Tibial artery (tissue), 4 donors: ENCODE measurements around the gene TMEM238.
"Not testable (repeated sequence)": the region's sequence is repeated elsewhere in the genome, so short reads cannot be mapped to it uniquely, and the experiment has no call there.

ENCODE experiments used
- DNase-seq, 2 donors: peaks; one replicate each; pipeline ENCODE4 v3.0.0-alpha.2; 2019
- H3K27ac ChIP-seq, 2 donors: fragments of 200-600 bp; sonication (generic) in 1 of 2; 1 replicate in 1 of 2; 2 replicates in 1 of 2; pipeline ENCODE4 v1.5.1; 2018 to 2019; ENCODE audit warnings: mild to moderate bottlenecking in 1 of 2
- H3K27me3 ChIP-seq, 2 donors: fragments of 200-600 bp; sonication (generic) in 1 of 2; one replicate each; pipeline versions ENCODE4 v1.5.1 to v1.6.0; 2016 to 2019
- H3K36me3 ChIP-seq, 3 donors: fragments of 200-600 bp; sonication (generic) in 2 of 3; one replicate each; pipeline ENCODE4 v1.5.1; 2016 to 2019; ENCODE audit warnings: mild to moderate bottlenecking in 2 of 3
- H3K4me1 ChIP-seq, 4 donors: fragments of 200-600 bp; sonication (generic) in 2 of 4; 1 replicate in 3 of 4; 2 replicates in 1 of 4; pipeline ENCODE4 v1.5.1; 2016 to 2019
- H3K4me3 ChIP-seq, 2 donors: fragments of 200-600 bp; sonication (generic) in 1 of 2; 1 replicate in 1 of 2; 2 replicates in 1 of 2; pipeline ENCODE4 v1.5.1; 2018 to 2019; ENCODE audit warnings: mild to moderate bottlenecking in 2 of 2
- H3K9me3 ChIP-seq, 3 donors: fragments of 200-600 bp; sonication (generic) in 1 of 3; one replicate each; pipeline ENCODE4 v1.5.1; 2016 to 2019
- CTCF ChIP-seq, 2 experiments: fragments of 200-600 bp in 1 of 2; fragments of 450-650 bp in 1 of 2; IDR thresholded peaks; one replicate each; pipeline ENCODE4 v1.5.1; 2017 to 2019; ENCODE audit warnings: antibody characterized with exemption in 2 of 2, mild to moderate bottlenecking in 1 of 2, moderate library complexity in 1 of 2
- intact Hi-C: fragments of 100-400 bp; cut with DNase I; formaldehyde crosslinking; loops from one replicate; pipeline ENCODE4 v1.15.0; 2023; ENCODE audit warnings: low total_unique reads

Gene TMEM238

GRCh38 chr19:55410168-55410567 is 26.1 kb upstream of the TMEM238 start:
- no peak for TF ChIP-seq CTCF (IDR thresholded peaks at IDR 0.05)
- peaks cover 8 to 24% (median 16%) of the 10 kb centered on the region in 4 donors for H3K4me1 ChIP-seq
- intact Hi-C loops = loop anchor here (10.0 kb wide), 1 partner anchor 115 kb away; no protein-coding TSS in a partner anchor
- no peak overlapping the region for H3K4me3 ChIP-seq
- H3K27me3 ChIP-seq = no peaks in the 10 kb centered on the region
- no peak overlapping the region for H3K27ac ChIP-seq
- DNase-seq = no peak
- H3K9me3 ChIP-seq = no peaks in the 10 kb centered on the region
- H3K36me3 ChIP-seq = peaks cover 0 to 10% (median 9%) of the 10 kb centered on the region in 3 donors

DNA sequence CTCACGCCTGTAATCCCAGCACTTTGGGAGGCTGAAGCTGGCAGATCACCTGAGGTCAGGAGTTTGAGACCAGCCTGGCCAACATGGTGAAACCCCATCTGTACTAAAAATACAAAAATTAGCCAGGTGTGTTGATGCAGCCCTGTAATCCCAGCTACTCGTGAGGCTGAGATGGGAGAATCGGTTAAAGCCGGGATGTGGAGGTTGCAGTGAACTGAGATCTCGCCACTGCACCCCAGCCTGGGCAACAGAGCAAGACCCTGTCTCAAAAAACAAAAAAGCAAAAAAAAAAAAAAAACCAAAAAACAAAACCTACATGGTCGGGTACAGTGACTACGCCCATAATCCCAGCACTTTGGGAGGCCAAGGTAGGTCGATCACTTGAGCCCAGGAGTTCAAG is 25.1 kb upstream of the TMEM238 start:
- not testable (repeated sequence) for H3K9me3 ChIP-seq, DNase-seq, H3K27me3 ChIP-seq, H3K4me3 ChIP-seq
- H3K36me3 ChIP-seq = peaks cover 3 to 19% (median 15%) of the 10 kb centered on the region in 3 donors
- peak overlapping the region in 1 of 2 donors; percentile 97 for H3K27ac ChIP-seq
- H3K4me1 ChIP-seq = peaks cover 8 to 24% (median 16%) of the 10 kb centered on the region in 4 donors
- intact Hi-C loops = loop anchor here (10.0 kb wide), 1 partner anchor 226 kb away; no protein-coding TSS in a partner anchor

GRCh38 chr19:55408533-55408872 is 24.4 kb upstream of the TMEM238 start:
- Histone ChIP-seq H3K9me3 (no peaks in the 10 kb centered on the region), H3K27ac (peak overlapping the region; percentile 97), H3K4me1 (peaks cover 8 to 24% (median 16%) of the 10 kb centered on the region in 4 donors), H3K36me3 (peaks cover 9 to 26% (median 21%) of the 10 kb centered on the region in 3 donors), H3K27me3 (no peaks in the 10 kb centered on the region), H3K4me3 (peak overlapping the region; percentile 72 to 92)
- DNase-seq = no peak
- no peak for TF ChIP-seq CTCF (IDR thresholded peaks at IDR 0.05)
- intact Hi-C loops = loop anchor here (10.0 kb wide), 1 partner anchor 226 kb away; no protein-coding TSS in a partner anchor

- peak; percentile 98 to 99 for DNase-seq
- Histone ChIP-seq H3K4me1 (peaks cover 8 to 24% (median 16%) of the 10 kb centered on the region in 4 donors), H3K9me3 (no peaks in the 10 kb centered on the region), H3K27ac (peak overlapping the region; percentile 97), H3K36me3 (peaks cover 12 to 31% (median 27%) of the 10 kb centered on the region in 3 donors), H3K4me3 (peak overlapping the region; percentile 72 to 92), H3K27me3 (no peaks in the 10 kb centered on the region)
- intact Hi-C loops = loop anchor here (10.0 kb wide), 1 partner anchor 227 kb away; no protein-coding TSS in a partner anchor
- TF ChIP-seq CTCF (IDR thresholded peaks at IDR 0.05) = no peak
Observed at GRCh38 chr19:55407800-55408532, 23.9 kb upstream of the TMEM238 start.

DNA sequence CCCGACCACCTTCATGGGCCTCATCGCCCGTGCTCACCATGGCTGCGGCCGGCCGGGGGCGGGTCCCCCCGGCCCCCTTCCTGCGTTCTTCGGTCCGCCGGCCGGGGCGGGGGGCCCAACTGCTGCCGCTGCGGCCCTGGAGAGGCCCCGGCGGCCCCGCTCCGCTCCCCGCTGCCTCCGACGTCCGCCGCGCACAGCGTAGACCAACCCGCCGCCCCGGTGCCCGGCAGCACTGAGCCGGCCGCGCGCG is 23.4 kb upstream of the TMEM238 start, which contains the start of gene UBE2S:
UBE2S (minus strand) TSS at position 239 of the 250 bp plus-strand sequence; CDS start at position 40, 199 bp downstream.
- not testable (repeated sequence) for H3K9me3 ChIP-seq, DNase-seq, H3K27me3 ChIP-seq
- peaks cover 8 to 24% (median 16%) of the 10 kb centered on the region in 4 donors for H3K4me1 ChIP-seq
- peak within 1 kb of the TSS; percentile 72 to 92 for H3K4me3 ChIP-seq
- H3K27ac ChIP-seq = peak within 1 kb of the TSS; percentile 97
- H3K36me3 ChIP-seq = peaks cover 15 to 36% (median 32%) of the 10 kb centered on the region in 3 donors
- intact Hi-C loops = loop anchor here (10.0 kb wide), 1 partner anchor 227 kb away; no protein-coding TSS in a partner anchor

GRCh38 chr19:55406826-55407549 is 22.9 kb upstream of the TMEM238 start:
- H3K4me3 ChIP-seq = peak overlapping the region; percentile 72 to 92
- intact Hi-C loops = loop anchor here (10.0 kb wide), 1 partner anchor 228 kb away; no protein-coding TSS in a partner anchor
- H3K36me3 ChIP-seq = peaks cover 16 to 41% (median 36%) of the 10 kb centered on the region in 3 donors
- H3K4me1 ChIP-seq = peaks cover 8 to 24% (median 16%) of the 10 kb centered on the region in 4 donors
- DNase-seq = peak in 1 of 2 donors; percentile 69
- H3K27ac ChIP-seq = peak overlapping the region; percentile 97
- no peaks in the 10 kb centered on the region for H3K27me3 ChIP-seq
- no peak for TF ChIP-seq CTCF (IDR thresholded peaks at IDR 0.05)
- H3K9me3 ChIP-seq = no peaks in the 10 kb centered on the region
